Immature natural killer cell (primary cell): ENCODE results near the gene IL17REL. TPM values are rescaled to one million over a fixed set of nuclear protein-coding genes. Genes with fewer than 3 reads are reported as not detected.
A peak's percentile ranks its signal among the peaks of the same experiment; 100 is the strongest.

ENCODE experiments used
- DNase-seq, 3 donors: peaks; one replicate each; pipeline ENCODE4 v3.0.0; 2022; ENCODE audit warnings: mixed read lengths in 1 of 3
- H3K27ac Mint-ChIP-seq, 6 donors: one replicate each; pipeline ENCODE4 v1.8.0; 2020; ENCODE audit warnings: mixed read lengths in 6 of 6, mild to moderate bottlenecking in 5 of 6, inconsistent platforms in 4 of 6, moderate library complexity in 3 of 6
- H3K27me3 Mint-ChIP-seq, 3 donors: one replicate each; pipeline ENCODE4 v1.8.0; 2020 to 2021; ENCODE audit warnings: low read depth in 3 of 3, mild to moderate bottlenecking in 3 of 3, mixed read lengths in 3 of 3, moderate library complexity in 3 of 3, inconsistent platforms in 1 of 3
- H3K36me3 Mint-ChIP-seq, 3 donors: one replicate each; pipeline ENCODE4 v1.8.0; 2020; ENCODE audit warnings: mixed read lengths in 3 of 3, inconsistent platforms in 2 of 3, mild to moderate bottlenecking in 2 of 3
- H3K4me1 Mint-ChIP-seq, 2 donors: one replicate each; pipeline ENCODE4 v1.8.0; 2020; ENCODE audit warnings: inconsistent platforms in 2 of 2, mild to moderate bottlenecking in 2 of 2, mixed read lengths in 2 of 2, moderate library complexity in 1 of 2
- H3K4me3 Mint-ChIP-seq, 5 donors: one replicate each; pipeline ENCODE4 v1.8.0; 2020; ENCODE audit warnings: mild to moderate bottlenecking in 5 of 5, mixed read lengths in 5 of 5, inconsistent platforms in 3 of 5, moderate library complexity in 3 of 5
- H3K9me3 Mint-ChIP-seq, 6 donors: one replicate each; pipeline ENCODE4 v1.8.0; 2020; ENCODE audit warnings: mild to moderate bottlenecking in 6 of 6, mixed read lengths in 6 of 6, inconsistent platforms in 4 of 6, moderate library complexity in 3 of 6
- polyA plus RNA-seq, 3 donors: library from polyadenylated mRNA; unstranded; fragments of 300-500 nt; fragmentation: Illumina TruSeq; gene quantifications; one replicate each; pipeline ENCODE4 v1.2.3, GENCODE V29; 2021

IL17REL gene
- polyA plus RNA-seq, 3 donors from 2014 or later = not detected

- peak overlapping the region in 1 of 5 donors; percentile 60 for H3K4me3 Mint-ChIP-seq
- H3K36me3 Mint-ChIP-seq = no peaks in the 10 kb centered on the region
- peak overlapping the region in 1 of 6 donors; percentile 16 for H3K27ac Mint-ChIP-seq
- DNase-seq = peak; percentile 32 to 51 (median 34)
- H3K9me3 Mint-ChIP-seq = peaks cover 0 to 1% (median 0%) of the 10 kb centered on the region in 6 donors
- peaks cover 6 to 12% (median 7%) of the 10 kb centered on the region in 3 donors for H3K27me3 Mint-ChIP-seq
- peaks cover 0 to 4% of the 10 kb centered on the region in 2 donors for H3K4me1 Mint-ChIP-seq
Observed at GRCh38 chr22:50010676-50011446, 1.7 kb downstream of the IL17REL start.

DNA sequence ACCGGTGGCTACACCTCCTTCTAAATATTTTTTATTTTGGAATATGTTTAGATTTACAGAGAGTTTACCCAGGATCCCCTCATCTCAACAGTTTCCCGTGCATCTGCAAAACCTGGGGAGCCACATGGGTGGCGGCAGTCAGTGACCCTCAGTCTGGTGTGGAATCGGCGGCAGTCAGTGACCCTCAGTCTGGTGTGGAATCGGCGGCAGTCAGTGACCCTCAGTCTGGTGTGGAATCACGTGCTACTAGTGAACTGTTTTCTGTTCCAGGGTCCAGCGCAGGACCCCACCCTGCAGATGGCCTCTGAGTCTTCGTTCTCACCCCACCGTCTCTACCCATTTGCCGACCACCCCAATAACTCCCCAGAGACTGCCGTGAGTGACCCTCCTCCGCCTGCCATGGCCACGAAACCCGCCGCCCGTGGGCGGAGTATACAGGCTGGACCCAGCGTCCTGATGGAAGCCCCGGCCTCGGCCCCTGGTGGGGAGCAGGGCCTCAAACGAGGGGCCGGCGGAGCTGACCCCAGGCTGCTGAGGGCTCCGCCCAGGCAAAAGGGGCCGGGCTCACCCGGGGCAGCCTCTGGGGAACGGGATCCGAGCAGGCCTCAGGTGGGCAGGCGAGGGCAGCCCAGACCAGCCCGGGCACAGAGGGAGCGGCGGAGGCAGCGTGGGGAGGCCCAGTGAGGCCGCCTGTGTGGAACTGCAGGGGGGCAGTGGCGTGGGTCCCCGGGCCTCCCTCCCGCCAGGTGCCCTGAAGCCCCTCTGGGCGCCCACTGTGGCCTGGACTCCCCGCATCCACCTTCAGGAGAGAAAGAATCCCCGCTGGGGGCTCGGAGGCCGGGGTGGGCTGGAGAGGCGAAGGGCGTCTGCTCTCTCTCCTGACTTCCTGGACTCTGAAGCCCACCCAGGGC, 2.5 kb downstream of the IL17REL start:
- H3K27ac Mint-ChIP-seq = no peak overlapping the region
- H3K4me1 Mint-ChIP-seq = peaks cover 0 to 4% of the 10 kb centered on the region in 2 donors
- H3K36me3 Mint-ChIP-seq = no peaks in the 10 kb centered on the region
- peak overlapping the region in 2 of 5 donors; percentile 2 to 30 for H3K4me3 Mint-ChIP-seq
- H3K9me3 Mint-ChIP-seq = peaks cover 0 to 1% (median 0%) of the 10 kb centered on the region in 6 donors
- DNase-seq = no peak
- peaks cover 6 to 12% (median 7%) of the 10 kb centered on the region in 3 donors for H3K27me3 Mint-ChIP-seq

GRCh38 chr22:50009251-50009650, 3.3 kb downstream of the IL17REL start:
- Mint-ChIP-seq H3K4me3 (peak overlapping the region in 1 of 5 donors; percentile 29), H3K36me3 (no peaks in the 10 kb centered on the region), H3K27ac (no peak overlapping the region), H3K9me3 (peaks cover 0 to 1% (median 0%) of the 10 kb centered on the region in 6 donors), H3K4me1 (peaks cover 0 to 4% of the 10 kb centered on the region in 2 donors), H3K27me3 (peaks cover 6 to 12% (median 7%) of the 10 kb centered on the region in 3 donors)
- no peak for DNase-seq

DNA sequence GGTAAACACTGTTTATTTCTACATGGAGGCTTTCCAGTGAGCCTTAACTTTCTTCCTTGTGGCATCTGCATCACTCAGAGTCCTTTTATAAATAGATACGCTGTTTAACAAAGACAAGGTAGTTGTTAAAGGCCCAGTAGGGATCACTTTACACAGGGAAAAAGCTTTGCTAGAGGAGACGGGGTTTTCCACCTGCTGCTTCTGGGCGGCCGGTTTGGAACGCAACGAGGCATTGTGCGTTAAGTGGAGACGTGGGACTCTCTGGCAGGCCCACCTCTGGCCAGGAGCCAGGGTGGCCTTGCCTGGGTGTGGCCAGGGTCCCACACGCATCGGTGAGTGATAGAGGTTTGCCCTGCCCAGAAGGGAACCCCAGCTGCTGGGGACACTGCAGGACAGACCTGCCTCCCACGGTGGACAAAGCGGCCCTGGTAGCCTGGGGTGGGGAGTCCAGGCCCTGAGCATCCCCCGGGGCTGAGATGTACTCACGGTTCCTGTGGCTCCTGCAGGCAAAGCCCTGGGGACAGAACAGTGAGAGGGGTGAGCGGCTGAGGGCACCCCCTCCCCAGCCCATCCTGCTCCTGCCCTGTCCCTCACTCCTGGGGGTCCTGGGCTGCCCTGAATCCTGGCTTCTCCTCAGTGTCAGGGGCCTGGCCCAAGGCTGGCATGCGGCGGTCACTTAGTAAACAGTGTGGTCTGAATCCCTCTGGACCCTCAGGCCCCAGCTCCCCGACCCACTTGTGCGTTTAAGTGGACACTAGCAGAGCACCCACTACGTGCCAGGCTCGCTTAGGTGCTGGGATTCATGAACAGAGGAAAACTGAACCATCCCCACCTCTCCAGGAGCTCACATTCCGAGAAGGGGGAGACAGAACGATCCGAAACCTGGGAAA, 4.2 kb downstream of the IL17REL start:
- Mint-ChIP-seq H3K36me3 (no peaks in the 10 kb centered on the region), H3K27ac (no peak overlapping the region), H3K4me3 (no peak overlapping the region), H3K4me1 (peaks cover 0 to 4% of the 10 kb centered on the region in 2 donors), H3K9me3 (peaks cover 0 to 1% (median 0%) of the 10 kb centered on the region in 6 donors), H3K27me3 (peaks cover 4 to 9% (median 9%) of the 10 kb centered on the region in 3 donors)
- DNase-seq = no peak

DNA sequence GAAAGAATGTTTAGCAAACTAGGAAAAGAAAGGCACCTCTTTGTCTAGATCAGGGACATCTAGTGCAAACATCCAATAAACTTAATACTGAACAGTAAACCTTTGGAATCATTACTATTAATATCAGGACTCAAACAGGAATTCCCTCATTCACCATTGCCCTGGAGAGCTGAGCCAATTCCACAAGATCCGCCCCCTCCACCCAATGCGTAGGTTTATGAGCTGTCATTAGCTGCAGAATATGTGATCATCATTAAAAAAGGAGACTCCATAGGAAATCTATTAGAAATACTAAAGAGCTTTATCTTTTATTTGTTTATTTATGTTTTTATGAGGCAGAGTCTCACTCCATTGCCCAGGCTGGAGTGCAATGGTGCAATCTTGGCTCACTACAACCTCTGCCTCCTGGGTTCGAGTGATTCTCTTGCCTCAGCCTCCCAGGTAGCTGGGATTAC, 5.5 kb downstream of the IL17REL start:
- DNase-seq = no peak
- Mint-ChIP-seq H3K36me3 (no peaks in the 10 kb centered on the region), H3K27me3 (peaks cover 2 to 11% (median 9%) of the 10 kb centered on the region in 3 donors), H3K27ac (no peak overlapping the region), H3K4me1 (peaks cover 0 to 4% of the 10 kb centered on the region in 2 donors), H3K4me3 (no peak overlapping the region), H3K9me3 (peaks cover 0 to 1% (median 0%) of the 10 kb centered on the region in 6 donors)

DNA sequence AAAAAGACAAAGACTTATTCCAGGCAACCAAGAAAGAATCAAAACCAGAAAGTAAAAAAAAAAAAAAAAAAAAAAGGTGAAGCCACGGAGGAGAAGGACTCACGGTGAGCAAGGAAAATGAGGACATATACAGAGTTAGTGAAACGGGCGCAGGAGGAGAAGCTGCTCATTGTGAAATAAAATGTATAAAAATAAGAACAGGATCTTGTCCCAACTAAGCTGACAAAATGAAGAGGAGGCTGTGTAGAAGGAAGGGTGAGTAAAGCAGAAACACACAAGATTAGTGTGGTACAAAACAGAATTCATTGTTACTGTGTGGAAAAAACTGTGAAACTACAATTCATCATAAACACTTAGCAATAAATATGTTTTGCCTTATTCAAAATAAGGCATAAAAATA, 7.6 kb downstream of the IL17REL start:
- H3K4me3 Mint-ChIP-seq = no peak overlapping the region

GRCh38 chr22:50002791-50003190, 9.8 kb downstream of the IL17REL start:
- Mint-ChIP-seq H3K36me3 (no peaks in the 10 kb centered on the region), H3K4me3 (no peak overlapping the region), H3K27ac (no peak overlapping the region), H3K4me1 (peaks cover 6 to 9% of the 10 kb centered on the region in 2 donors), H3K27me3 (peaks cover 3 to 9% (median 3%) of the 10 kb centered on the region in 3 donors), H3K9me3 (no peaks in the 10 kb centered on the region)
- no peak for DNase-seq

More for the DNA sequence above, 7.6 kb downstream of the IL17REL start:
- H3K9me3 Mint-ChIP-seq = no peaks in the 10 kb centered on the region
- H3K27ac Mint-ChIP-seq = no peak overlapping the region
- H3K4me1 Mint-ChIP-seq = no peaks in the 10 kb centered on the region
- no peak for DNase-seq
- H3K27me3 Mint-ChIP-seq = peaks cover 3 to 11% (median 7%) of the 10 kb centered on the region in 3 donors
- H3K36me3 Mint-ChIP-seq = no peaks in the 10 kb centered on the region

DNA sequence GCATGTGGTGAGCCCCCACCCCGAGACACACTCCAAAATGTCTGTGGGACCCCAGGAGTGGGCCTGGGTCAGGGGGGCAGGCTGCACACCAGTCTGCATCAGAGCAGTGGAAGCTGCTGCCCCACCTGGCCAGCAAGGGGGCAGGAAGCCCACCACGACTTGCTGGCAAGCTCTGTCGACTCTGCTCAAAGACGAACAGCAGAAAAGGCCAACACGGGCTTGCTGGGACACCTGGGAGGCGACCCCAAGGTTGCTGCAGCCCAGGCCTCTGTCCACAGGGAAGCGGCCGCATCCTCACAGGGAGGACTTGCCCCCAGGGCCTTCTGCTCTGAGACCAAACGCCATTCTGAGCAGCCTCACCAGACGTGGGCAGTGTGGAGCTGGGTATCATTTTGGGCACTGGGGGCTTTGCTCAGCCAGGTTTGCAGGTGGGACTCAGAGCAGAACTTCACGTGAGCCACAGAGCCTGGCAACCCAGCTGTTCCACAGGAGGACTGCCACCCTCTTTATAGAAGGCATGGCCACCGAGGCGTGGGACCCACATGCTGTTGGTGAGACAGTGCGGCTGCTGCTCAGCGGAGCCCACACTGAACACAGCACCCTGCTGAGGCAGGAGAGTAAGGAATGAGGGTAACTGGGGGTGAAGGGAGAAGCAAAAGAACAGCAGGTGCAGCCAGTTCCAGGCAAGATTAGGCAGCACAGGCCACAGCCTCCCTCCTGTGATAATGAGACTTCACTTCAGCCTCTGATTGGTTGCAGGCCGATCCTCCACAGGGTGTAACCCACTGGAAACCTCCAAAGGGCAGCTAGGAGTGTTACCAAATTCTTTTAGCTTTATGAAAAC, 11.0 kb downstream of the IL17REL start:
- Mint-ChIP-seq H3K27ac (no peak overlapping the region), H3K4me3 (no peak overlapping the region), H3K4me1 (peaks cover 6 to 9% of the 10 kb centered on the region in 2 donors), H3K36me3 (no peaks in the 10 kb centered on the region), H3K27me3 (peaks cover 3 to 6% (median 3%) of the 10 kb centered on the region in 3 donors), H3K9me3 (no peaks in the 10 kb centered on the region)
- no peak for DNase-seq

DNA sequence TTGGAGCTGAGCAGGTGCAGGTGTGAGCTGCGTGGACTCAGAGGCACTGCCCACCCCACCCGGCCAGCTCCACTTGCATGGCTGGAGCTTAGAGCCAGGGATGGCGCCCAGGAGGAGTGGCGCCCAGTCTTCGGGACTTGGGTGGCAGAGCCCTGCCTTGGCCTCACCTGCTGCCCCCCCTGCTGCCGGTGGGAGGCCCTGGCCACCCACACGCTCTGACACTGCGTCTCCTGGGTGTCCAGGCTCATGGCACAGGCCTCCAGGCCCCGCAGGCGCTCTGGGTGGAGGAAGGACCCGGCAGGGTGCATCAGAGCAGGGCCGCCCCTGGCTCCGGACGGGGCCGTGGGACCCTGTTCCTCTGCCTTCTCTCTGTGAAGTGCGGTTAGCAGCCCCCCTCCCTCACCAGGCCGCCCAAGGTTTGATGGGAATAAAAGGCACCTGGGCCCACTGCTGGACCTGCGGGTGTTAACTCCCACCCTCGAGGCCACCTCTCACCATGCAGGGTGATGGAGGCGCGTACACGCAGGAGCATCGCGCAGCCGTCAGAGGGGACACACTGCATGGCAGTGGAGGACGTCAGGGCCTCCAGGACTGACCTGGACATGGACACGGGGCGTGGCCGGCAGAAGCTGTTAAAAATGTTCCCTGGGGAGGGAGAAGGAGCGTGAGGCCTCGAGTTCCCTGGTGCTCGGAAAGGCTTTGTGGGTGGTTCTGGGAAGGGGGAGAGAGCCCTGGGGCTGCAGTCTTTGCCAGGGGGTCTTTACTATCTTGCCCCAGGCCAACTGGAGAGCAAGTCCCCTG, 11.8 kb downstream of the IL17REL start:
- Mint-ChIP-seq H3K27ac (no peak overlapping the region), H3K9me3 (no peaks in the 10 kb centered on the region), H3K27me3 (peaks cover 3 to 6% (median 3%) of the 10 kb centered on the region in 3 donors), H3K36me3 (no peaks in the 10 kb centered on the region), H3K4me3 (no peak overlapping the region), H3K4me1 (peaks cover 6 to 9% of the 10 kb centered on the region in 2 donors)
- no peak for DNase-seq

- no peaks in the 10 kb centered on the region for H3K9me3 Mint-ChIP-seq
- no peak overlapping the region for H3K27ac Mint-ChIP-seq
- no peak overlapping the region for H3K4me3 Mint-ChIP-seq
- peaks cover 6 to 9% of the 10 kb centered on the region in 2 donors for H3K4me1 Mint-ChIP-seq
- H3K27me3 Mint-ChIP-seq = peaks cover 3 to 6% (median 3%) of the 10 kb centered on the region in 3 donors
- H3K36me3 Mint-ChIP-seq = no peaks in the 10 kb centered on the region
- no peak for DNase-seq
Observed at GRCh38 chr22:49999946-50000586, 12.5 kb downstream of the IL17REL start.

GRCh38 chr22:49999063-49999945, 13.3 kb downstream of the IL17REL start:
- Mint-ChIP-seq H3K4me1 (peaks cover 6 to 9% of the 10 kb centered on the region in 2 donors), H3K4me3 (peak overlapping the region in 1 of 5 donors; percentile 29)
- no peak for DNase-seq

More at GRCh38 chr22:49999063-49999945, 13.3 kb downstream of the IL17REL start:
- H3K9me3 Mint-ChIP-seq = no peaks in the 10 kb centered on the region
- H3K27ac Mint-ChIP-seq = no peak overlapping the region
- no peaks in the 10 kb centered on the region for H3K36me3 Mint-ChIP-seq
- H3K27me3 Mint-ChIP-seq = peaks cover 3 to 6% (median 3%) of the 10 kb centered on the region in 3 donors
